Stimulated activated naive CD4-positive, alpha-beta T cell (primary cell): Measurements from ENCODE around the gene SMAD4.
"Not testable (repeated sequence)": the region's sequence is repeated elsewhere in the genome, so short reads cannot be mapped to it uniquely, and the experiment has no call there.

Experiments
- DNase-seq, 6 experiments: peaks; one replicate each; lab custom pipeline; 2025; lab: John Stamatoyannopoulos, UW

SMAD4 gene

GRCh38 chr18:51111633-51112355, 81.8 kb downstream of the SMAD4 start:
- DNase-seq = not testable (repeated sequence)

- not testable (repeated sequence) for DNase-seq
Observed at GRCh38 chr18:51116996-51117395, 87.0 kb downstream of the SMAD4 start.

- DNase-seq = not testable (repeated sequence)
Observed at GRCh38 chr18:51119561-51119960, 89.5 kb downstream of the SMAD4 start.

GRCh38 chr18:51119976-51120375, 90.0 kb downstream of the SMAD4 start:
- not testable (repeated sequence) for DNase-seq

GRCh38 chr18:51120809-51121596, 91.0 kb downstream of the SMAD4 start:
- no peak for DNase-seq

GRCh38 chr18:51121597-51121857, 91.5 kb downstream of the SMAD4 start:
- DNase-seq = no peak

GRCh38 chr18:51122266-51123045, 92.4 kb downstream of the SMAD4 start:
- no peak for DNase-seq

- DNase-seq = no peak
Observed at GRCh38 chr18:51123046-51123395, 93.0 kb downstream of the SMAD4 start.

GRCh38 chr18:51123481-51123880, 93.5 kb downstream of the SMAD4 start:
- DNase-seq = no peak

- DNase-seq = no peak
Observed at GRCh38 chr18:51123936-51124486, 94.0 kb downstream of the SMAD4 start.

- DNase-seq = no peak
Observed at GRCh38 chr18:51125976-51126375, 96.0 kb downstream of the SMAD4 start.

GRCh38 chr18:51127664-51128063, 97.7 kb downstream of the SMAD4 start:
- no peak for DNase-seq

- no peak for DNase-seq
Observed at GRCh38 chr18:51128533-51128932, 98.5 kb downstream of the SMAD4 start.

GRCh38 chr18:51132256-51132935, 102.4 kb downstream of the SMAD4 start:
- DNase-seq = no peak

- no peak for DNase-seq
Observed at GRCh38 chr18:51133580-51134160, 103.7 kb downstream of the SMAD4 start.
